Amniotic epithelial cell (primary cell): ENCODE measurements around the gene AKAIN1.

ENCODE experiments used
- DNase-seq: peaks from one replicate; pipeline ENCODE4 v3.0.0-alpha.2; 2010; ENCODE audit warnings: low read depth

AKAIN1 gene

DNA sequence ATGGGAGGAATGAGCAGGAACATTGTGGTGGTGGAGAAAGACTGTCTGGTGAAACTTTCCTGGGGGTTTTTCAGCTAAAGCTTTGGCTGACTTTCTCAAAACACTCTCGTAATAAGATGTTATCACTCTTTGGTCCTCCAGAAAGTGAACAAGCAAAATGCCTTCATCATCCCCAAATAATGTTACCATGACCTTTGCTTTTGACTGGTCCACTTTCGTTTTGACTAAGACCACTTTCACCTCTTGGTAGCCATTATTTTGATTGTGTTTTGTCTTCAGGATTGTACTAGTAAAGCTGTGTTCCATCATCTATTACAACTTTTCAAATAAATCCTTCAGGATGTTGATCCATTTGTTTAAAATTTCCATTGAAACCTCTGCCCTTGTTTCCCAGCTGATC is 103.2 kb downstream of the AKAIN1 start:
- DNase-seq, result no peak
